HG03108 (cell line): ENCODE results near the gene GRK6.

ENCODE experiments used
- ATAC-seq: cut with Tn5 transposase; IDR thresholded peaks from one replicate; pipeline ENCODE4 v1.9.1; 2021; ENCODE audit warnings: moderate library complexity; ENCODE audit not compliant: unreplicated experiment

Gene GRK6

GRCh38 chr5:177450667-177451424 lies 24.4 kb downstream of the GRK6 start:
- no peak for ATAC-seq

GRCh38 chr5:177452688-177453638 lies 26.5 kb downstream of the GRK6 start:
- no peak for ATAC-seq

- no peak for ATAC-seq
These were observed 27.4 kb downstream of the GRK6 start for GRCh38 chr5:177453852-177454396.

GRCh38 chr5:177454397-177455035 lies 28.0 kb downstream of the GRK6 start:
- peak; percentile 46 for ATAC-seq

- ATAC-seq, result peak; percentile 44
These were observed 28.7 kb downstream of the GRK6 start for GRCh38 chr5:177455036-177455660.

- ATAC-seq, result peak; percentile 0
These were observed 29.4 kb downstream of the GRK6 start for GRCh38 chr5:177455661-177456590.

- no peak for ATAC-seq
These were observed 30.1 kb downstream of the GRK6 start for GRCh38 chr5:177456591-177456964.

GRCh38 chr5:177456976-177457851 lies 30.7 kb downstream of the GRK6 start:
- ATAC-seq, result peak; percentile 27

- no peak for ATAC-seq
These were observed 31.6 kb downstream of the GRK6 start for GRCh38 chr5:177457852-177458681.

- no peak for ATAC-seq
These were observed 32.5 kb downstream of the GRK6 start for GRCh38 chr5:177458912-177459350.

- no peak for ATAC-seq
These were observed 32.9 kb downstream of the GRK6 start for GRCh38 chr5:177459357-177459756.

- ATAC-seq, result no peak
These were observed 33.5 kb downstream of the GRK6 start for GRCh38 chr5:177459819-177460628.

GRCh38 chr5:177462021-177462670 lies 35.7 kb downstream of the GRK6 start:
- no peak for ATAC-seq

- no peak for ATAC-seq
These were observed 38.6 kb downstream of the GRK6 start for GRCh38 chr5:177465044-177465443.

- ATAC-seq, result no peak
These were observed 40.4 kb downstream of the GRK6 start for GRCh38 chr5:177466861-177467260.

GRCh38 chr5:177467436-177467835 lies 41.0 kb downstream of the GRK6 start:
- ATAC-seq, result no peak
